ENCODE results near the gene MYO9B. TPM values are rescaled to one million over a fixed set of nuclear protein-coding genes. Genes with fewer than 3 reads are reported as not detected.

MYO9B gene
- total and polyA plus RNA-seq, 9 of the 15 experiments (the other 6 are each of a cell fraction or from before 2014, with no cell fraction given): 2.4 to 77.6 (median 23.0) TPM

- peak in 1 of 2 experiments; percentile 78 for TF ChIP-seq AFF1 (IDR thresholded peaks at IDR 0.05; ENCODE audit: low read depth in 1 of 2, partially characterized antibody in 2 of 2)
- TF ChIP-seq MEF2D (tag; conservative IDR thresholded peaks at IDR 0.05; ENCODE audit: low read depth): peak; percentile 55; the same call in 1 of the 2 replicates
- TF ChIP-seq MYNN (IDR thresholded peaks at IDR 0.05): no peak
- no peak for TF ChIP-seq MYNN (CRISPR knock-in tag; IDR thresholded peaks at IDR 0.05)
- 0 out of 2 replicates have a peak, but pooled peaks have one; percentile 87 for TF ChIP-seq ELF4 (CRISPR knock-in tag; IDR thresholded peaks at IDR 0.05)
- TF ChIP-seq ZNF79 (CRISPR knock-in tag; IDR thresholded peaks at IDR 0.05; ENCODE audit: low read depth): no peak
- TF ChIP-seq GTF2E2 (tag; IDR thresholded peaks at IDR 0.05): peak; percentile 92
- TF ChIP-seq E2F1 (CRISPR knock-in tag; IDR thresholded peaks at IDR 0.05): peak; percentile 73; the same call in 1 of the 2 replicates
- TF ChIP-seq SMAD4 (CRISPR knock-in tag; conservative IDR thresholded peaks at IDR 0.05): peak; percentile 77
- TF ChIP-seq CBX8 (IDR thresholded peaks at IDR 0.05; ENCODE audit: borderline replicate concordance, extremely low read depth, low read depth, low read length, poor library complexity, severe bottlenecking): no peak
- TF ChIP-seq OTX1 (CRISPR knock-in tag; IDR thresholded peaks at IDR 0.05): 0 out of 2 replicates have a peak, but pooled peaks have one; percentile 34
- no peak for TF ChIP-seq TFE3 (CRISPR knock-in tag; IDR thresholded peaks at IDR 0.05)
- TF ChIP-seq ZNF280A (IDR thresholded peaks at IDR 0.05; ENCODE audit: low read depth, partially characterized antibody): no peak
- peak; percentile 84 for TF ChIP-seq NR2C2 (CRISPR knock-in tag; IDR thresholded peaks at IDR 0.05)
- TF ChIP-seq NR2C2 (tag; IDR thresholded peaks at IDR 0.05): peak; percentile 97
- peak; percentile 95 for TF ChIP-seq RBFOX2 (IDR thresholded peaks at IDR 0.05; ENCODE audit: low read depth, low read length)
- TF ChIP-seq MAX (CRISPR knock-in tag; IDR thresholded peaks at IDR 0.05): peak; percentile 82
- TF ChIP-seq POLR3G (IDR thresholded peaks at IDR 0.05; ENCODE audit: extremely low read depth, insufficient read length, insufficient replicate concordance): no peak
These were observed 139.8 kb downstream of the MYO9B start, which contains the start of gene USE1 (continued) for GRCh38 chr19:17215127-17215971.
